ENCODE measurements around the gene ATRX.
"Not testable (repeated sequence)": the region's sequence is repeated elsewhere in the genome, so short reads cannot be mapped to it uniquely, and the experiment has no call there.

ATRX gene

DNA sequence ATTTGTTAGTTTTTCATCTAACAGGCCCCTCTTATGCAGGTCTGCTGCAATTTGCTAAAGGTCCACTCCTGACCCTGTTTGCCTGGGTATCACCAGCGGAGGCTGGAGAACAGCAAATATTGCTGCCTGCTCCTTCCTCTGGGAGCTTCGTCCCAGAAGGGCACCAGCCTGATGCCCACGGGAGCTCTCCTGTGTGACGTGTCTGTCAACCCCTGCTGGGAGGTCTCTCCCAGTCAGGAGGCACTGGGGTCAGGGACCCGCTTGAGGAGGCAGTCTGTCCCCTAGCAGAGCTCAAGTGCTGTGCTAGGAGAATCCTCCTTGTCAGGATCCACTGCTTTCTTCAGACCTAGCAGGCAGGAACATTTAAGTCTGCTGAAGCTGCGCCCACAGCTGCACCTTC, 30.5 kb downstream of the ATRX start:
- TF ChIP-seq, protein P1, sequence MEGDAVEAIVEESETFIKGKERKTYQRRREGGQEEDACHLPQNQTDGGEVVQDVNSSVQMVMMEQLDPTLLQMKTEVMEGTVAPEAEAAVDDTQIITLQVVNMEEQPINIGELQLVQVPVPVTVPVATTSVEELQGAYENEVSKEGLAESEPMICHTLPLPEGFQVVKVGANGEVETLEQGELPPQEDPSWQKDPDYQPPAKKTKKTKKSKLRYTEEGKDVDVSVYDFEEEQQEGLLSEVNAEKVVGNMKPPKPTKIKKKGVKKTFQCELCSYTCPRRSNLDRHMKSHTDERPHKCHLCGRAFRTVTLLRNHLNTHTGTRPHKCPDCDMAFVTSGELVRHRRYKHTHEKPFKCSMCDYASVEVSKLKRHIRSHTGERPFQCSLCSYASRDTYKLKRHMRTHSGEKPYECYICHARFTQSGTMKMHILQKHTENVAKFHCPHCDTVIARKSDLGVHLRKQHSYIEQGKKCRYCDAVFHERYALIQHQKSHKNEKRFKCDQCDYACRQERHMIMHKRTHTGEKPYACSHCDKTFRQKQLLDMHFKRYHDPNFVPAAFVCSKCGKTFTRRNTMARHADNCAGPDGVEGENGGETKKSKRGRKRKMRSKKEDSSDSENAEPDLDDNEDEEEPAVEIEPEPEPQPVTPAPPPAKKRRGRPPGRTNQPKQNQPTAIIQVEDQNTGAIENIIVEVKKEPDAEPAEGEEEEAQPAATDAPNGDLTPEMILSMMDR (IDR thresholded peaks at IDR 0.05; ENCODE audit: extremely low read depth, insufficient read depth, missing control alignments): no peak
- DNase-seq (ENCODE audit: low spot score): no peak
- in situ Hi-C loops (cut with MboI; ENCODE audit: low pct_unique_long_range_greater_than_20kb, low sequenced_read_pairs, unreplicated experiment): no loop called here

DNA sequence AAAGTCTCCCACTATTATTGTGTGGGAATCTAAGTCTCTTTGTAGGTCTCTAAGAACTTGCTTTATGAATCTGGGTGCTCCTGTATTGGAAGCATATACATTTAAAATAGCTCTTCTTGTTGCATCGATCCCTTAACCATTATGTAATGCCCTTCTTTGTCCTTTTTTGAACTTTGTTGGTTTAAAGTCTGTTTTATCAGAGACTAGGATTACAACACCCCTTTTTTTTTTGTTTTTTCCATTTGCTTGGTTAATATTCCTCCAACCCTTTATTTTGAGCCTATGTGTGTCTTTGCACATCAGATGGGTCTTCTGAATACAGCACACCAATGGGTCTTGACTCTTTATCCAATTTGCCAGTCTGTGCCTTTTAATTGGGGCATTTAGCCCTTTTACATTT, 32.1 kb downstream of the ATRX start:
- DNase-seq (ENCODE audit: low spot score); in situ Hi-C loops (cut with MboI; ENCODE audit: low pct_unique_long_range_greater_than_20kb, low sequenced_read_pairs, unreplicated experiment): not testable (repeated sequence)

GRCh38 chrX:77749695-77750094, 36.3 kb downstream of the ATRX start:
- no peak for DNase-seq (ENCODE audit: low spot score)
- in situ Hi-C loops (cut with MboI; ENCODE audit: low pct_unique_long_range_greater_than_20kb, low sequenced_read_pairs, unreplicated experiment): no loop called here
- TF ChIP-seq, protein P1 (IDR thresholded peaks at IDR 0.05; ENCODE audit: extremely low read depth, insufficient read depth, missing control alignments): no peak

GRCh38 chrX:77743720-77744119, 42.3 kb downstream of the ATRX start:
- in situ Hi-C loops (cut with MboI; ENCODE audit: low pct_unique_long_range_greater_than_20kb, low sequenced_read_pairs, unreplicated experiment): no loop called here
- no peak for DNase-seq (ENCODE audit: low spot score)

GRCh38 chrX:77742788-77743476, 43.1 kb downstream of the ATRX start:
- in situ Hi-C loops (cut with MboI; ENCODE audit: low pct_unique_long_range_greater_than_20kb, low sequenced_read_pairs, unreplicated experiment): no loop called here
- TF ChIP-seq, protein P1 (IDR thresholded peaks at IDR 0.05; ENCODE audit: extremely low read depth, insufficient read depth, missing control alignments): no peak
- no peak for DNase-seq (ENCODE audit: low spot score)

More at GRCh38 chrX:77743720-77744119, 42.3 kb downstream of the ATRX start:
- TF ChIP-seq, protein P1 (IDR thresholded peaks at IDR 0.05; ENCODE audit: extremely low read depth, insufficient read depth, missing control alignments): no peak

GRCh38 chrX:77740376-77740905, 45.6 kb downstream of the ATRX start:
- in situ Hi-C loops (cut with MboI; ENCODE audit: low pct_unique_long_range_greater_than_20kb, low sequenced_read_pairs, unreplicated experiment): no loop called here
- no peak for DNase-seq (ENCODE audit: low spot score)
- TF ChIP-seq, protein P1 (IDR thresholded peaks at IDR 0.05; ENCODE audit: extremely low read depth, insufficient read depth, missing control alignments): no peak

GRCh38 chrX:77733342-77733741, 52.7 kb downstream of the ATRX start:
- DNase-seq (ENCODE audit: low spot score): no peak
- TF ChIP-seq, protein P1 (IDR thresholded peaks at IDR 0.05; ENCODE audit: extremely low read depth, insufficient read depth, missing control alignments): no peak
- in situ Hi-C loops (cut with MboI; ENCODE audit: low pct_unique_long_range_greater_than_20kb, low sequenced_read_pairs, unreplicated experiment): no loop called here

Measured in GM13977 (cell line).